HG03280 (cell line): Measurements from ENCODE around the gene RPL3.

ENCODE experiments used
- ATAC-seq: cut with Tn5 transposase; IDR thresholded peaks from one replicate; pipeline ENCODE4 v1.9.1; 2021; ENCODE audit warnings: mild to moderate bottlenecking, moderate library complexity; ENCODE audit not compliant: unreplicated experiment

RPL3 gene

DNA sequence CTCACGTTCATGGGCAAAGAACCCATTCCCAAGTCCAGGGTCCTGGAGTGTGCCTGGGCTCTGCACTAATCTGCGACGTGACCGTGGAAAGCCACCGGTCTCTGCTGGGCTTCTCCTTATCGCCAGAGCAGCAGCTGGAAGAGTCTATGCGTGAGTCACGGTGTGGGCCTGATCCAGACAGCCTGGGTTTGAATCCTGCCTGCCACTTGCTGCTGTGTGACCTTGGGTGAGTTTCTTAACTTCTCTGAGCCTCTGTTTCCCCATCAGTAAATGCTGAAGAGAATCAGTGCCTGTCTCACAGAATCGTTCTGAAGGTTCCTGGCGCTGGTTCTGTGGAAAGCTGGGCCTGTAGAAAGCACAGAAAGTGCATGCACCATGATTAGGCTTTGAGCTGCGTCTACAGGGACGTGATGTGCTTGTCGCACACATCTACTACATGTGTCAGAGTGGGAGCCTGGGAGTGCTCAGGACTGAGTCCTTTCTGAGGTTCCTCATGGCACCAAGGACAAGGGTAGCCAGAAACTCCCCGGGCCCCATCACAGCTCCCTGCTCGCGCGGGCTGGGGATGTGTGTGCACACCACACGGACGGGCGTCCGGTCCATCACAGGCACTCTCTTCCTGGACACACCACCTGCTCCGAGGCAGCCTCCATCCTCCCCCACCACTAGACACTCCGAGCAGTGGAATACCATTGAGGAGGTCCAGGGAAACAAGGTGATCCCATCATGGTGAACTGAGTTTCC lies 54.1 kb downstream of the RPL3 start:
- no peak for ATAC-seq

DNA sequence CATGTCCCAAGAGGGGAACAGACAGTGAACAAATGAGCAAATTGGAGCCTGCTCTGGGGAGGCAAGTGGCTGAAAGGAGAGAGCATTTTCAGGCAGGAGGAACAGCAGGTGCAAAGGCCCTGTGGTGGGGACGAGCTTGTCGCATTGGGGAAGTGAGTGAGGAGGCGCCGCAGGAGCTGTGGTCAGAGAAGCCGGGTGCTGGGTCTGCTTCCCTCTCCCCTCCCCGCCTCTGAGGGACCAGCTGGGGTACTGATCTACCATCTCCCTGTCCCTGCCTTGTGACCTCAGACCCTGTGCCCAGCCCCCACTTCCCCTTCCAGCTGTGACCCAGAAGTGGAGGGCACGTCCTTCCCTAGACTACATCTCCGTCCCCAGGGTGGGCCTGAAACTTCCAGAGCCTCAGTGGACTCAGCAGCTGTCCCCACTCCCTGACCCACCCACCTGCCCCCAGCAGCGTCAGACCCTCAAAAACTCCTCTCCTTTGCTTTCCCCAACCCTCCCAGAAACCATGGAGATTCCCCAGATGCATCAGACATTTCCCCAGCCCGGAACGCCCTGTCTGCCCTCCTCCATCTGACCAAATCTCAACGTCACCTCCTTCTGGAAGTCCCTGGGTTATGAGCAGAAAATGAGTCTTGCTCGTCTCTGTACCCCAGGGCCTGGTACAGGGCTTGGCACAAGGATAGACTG lies 54.9 kb downstream of the RPL3 start:
- ATAC-seq: no peak

DNA sequence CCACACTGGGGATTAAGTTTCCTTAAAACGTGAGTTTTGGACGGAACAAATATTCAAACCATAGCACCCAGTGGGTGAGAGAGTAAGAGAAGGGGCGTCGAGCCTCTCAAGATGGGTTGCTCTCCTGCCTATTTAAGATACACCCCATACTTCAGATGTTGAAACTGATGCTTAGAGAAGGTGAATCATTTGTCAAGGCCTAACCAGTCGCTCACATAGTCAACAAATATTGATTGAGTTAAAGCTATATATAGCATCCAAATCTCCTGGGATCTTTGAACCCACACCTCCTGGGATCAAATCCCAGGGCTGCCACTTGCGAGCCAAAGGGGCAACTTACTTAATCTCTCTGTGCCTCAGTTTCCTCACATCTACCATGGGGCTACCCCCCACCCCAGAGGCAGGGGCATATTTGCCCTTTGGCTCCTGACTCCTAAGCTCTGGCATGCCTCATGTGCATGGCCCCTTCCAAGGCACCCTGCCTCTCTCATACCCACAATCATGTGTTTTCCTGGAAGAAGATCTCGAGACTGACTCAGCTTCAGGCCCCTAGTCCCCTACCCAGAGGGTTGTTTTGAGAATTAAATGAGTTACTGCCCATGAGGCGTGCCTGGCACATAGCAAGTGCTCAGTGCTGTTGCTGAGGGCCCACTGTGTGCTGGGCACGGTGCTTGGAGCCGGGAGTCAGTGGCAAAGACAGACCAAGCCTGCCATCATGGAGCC lies 55.6 kb downstream of the RPL3 start:
- ATAC-seq: no peak
